ENCODE results near the gene ZMYM2.

DNA sequence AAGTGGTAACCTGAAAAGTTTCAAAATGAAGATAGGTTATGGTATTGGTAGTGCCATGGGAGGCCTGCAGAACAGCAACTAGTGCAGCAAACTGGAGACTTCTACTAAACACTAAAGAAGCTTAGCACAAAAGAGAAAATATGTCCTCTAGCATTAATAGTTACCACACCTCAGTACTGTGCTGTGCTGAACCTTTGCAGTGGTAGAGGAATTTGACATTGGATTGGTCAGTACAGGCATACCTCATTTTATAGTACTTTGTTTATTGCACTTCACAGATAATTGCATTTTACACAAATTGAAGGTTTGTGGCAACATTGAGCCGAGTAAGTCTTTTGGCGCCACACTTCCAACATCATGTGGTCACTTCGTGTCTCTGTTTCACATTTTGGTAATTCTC, 40.4 kb downstream of the ZMYM2 start:
- TF ChIP-seq SP140L (CRISPR knock-in tag; IDR thresholded peaks at IDR 0.05; ENCODE audit: borderline replicate concordance) (no peak), STAG1 (CRISPR knock-in tag; IDR thresholded peaks at IDR 0.05) (no peak), ZMAT3 (CRISPR knock-in tag; conservative IDR thresholded peaks at IDR 0.05) (no peak)
- TF ChIP-seq, protein P1, sequence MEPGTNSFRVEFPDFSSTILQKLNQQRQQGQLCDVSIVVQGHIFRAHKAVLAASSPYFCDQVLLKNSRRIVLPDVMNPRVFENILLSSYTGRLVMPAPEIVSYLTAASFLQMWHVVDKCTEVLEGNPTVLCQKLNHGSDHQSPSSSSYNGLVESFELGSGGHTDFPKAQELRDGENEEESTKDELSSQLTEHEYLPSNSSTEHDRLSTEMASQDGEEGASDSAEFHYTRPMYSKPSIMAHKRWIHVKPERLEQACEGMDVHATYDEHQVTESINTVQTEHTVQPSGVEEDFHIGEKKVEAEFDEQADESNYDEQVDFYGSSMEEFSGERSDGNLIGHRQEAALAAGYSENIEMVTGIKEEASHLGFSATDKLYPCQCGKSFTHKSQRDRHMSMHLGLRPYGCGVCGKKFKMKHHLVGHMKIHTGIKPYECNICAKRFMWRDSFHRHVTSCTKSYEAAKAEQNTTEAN (CRISPR knock-in tag; conservative IDR thresholded peaks at IDR 0.05), result no peak
